Occipital lobe (tissue), 2 donors: ENCODE results near the gene UBL3. TPM values are rescaled to one million over a fixed set of nuclear protein-coding genes. Genes with fewer than 3 reads are reported as not detected.

Source experiments
- small RNA-seq: library from RNA; depleted of rRNA; stranded (forward); fragments of <200 nt; gene quantifications from one replicate; pipeline ENCODE3, GENCODE V24; 2014
- total RNA-seq: library from RNA; depleted of rRNA; stranded (reverse); fragments of >200 nt; gene quantifications from one replicate; pipeline ENCODE4 v1.2.3, GENCODE V29; 2014

The UBL3 gene
- total RNA-seq, 1 donor from 2014 or later, result 75.5 TPM

Small RNA genes within 50 kb of the gene (small RNA-seq; reads per million reads assigned to genes)
- gene RF00017 (not detected), gene TIMM8BP1 (not detected)
